KBM-7 (cell line): Measurements from ENCODE around the gene ATF7IP.
A peak's percentile ranks its signal among the peaks of the same experiment; 100 is the strongest.

ENCODE experiments used
- DNase-seq: peaks from one replicate; pipeline ENCODE4 v3.0.0-alpha.2; 2015
- in situ Hi-C: fragments of 300-500 bp; cut with MboI; formaldehyde crosslinking; loops from 2 replicates; pipeline ENCODE4 v1.14.3; 2020; ENCODE audit warnings: low sequenced_read_pairs, low pct_unique_long_range_greater_than_20kb, mixed read lengths

The ATF7IP gene

GRCh38 chr12:14454098-14454907 is 88.8 kb downstream of the ATF7IP start:
- peak; percentile 81 for DNase-seq
- in situ Hi-C loops = loop anchor here (25.0 kb wide), 1 partner anchor 217 kb away; no protein-coding TSS in a partner anchor

DNA sequence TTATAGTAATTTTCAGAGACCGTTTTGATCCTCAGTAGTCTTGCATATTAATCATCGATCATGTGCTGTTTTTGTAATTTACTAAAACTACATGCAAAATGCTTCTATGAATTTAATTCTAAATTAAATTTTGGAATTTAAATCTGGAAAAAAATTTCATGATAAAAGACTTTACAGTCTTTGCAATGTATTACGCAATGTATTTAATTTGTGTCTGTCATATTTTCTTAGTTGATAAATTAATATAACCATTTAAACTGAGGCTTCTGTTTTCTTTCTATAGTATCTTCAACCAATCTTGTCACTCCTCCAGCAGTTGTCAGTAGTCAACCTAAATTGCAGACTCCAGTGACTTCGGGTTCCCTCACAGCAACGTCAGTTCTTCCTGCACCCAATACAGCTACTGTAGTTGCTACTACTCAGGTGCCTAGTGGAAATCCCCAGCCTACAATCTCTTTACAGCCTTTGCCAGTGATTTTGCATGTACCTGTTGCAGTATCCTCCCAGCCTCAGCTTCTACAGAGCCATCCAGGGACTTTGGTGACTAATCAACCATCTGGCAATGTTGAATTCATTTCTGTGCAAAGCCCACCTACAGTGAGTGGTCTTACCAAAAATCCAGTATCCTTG is 94.8 kb downstream of the ATF7IP start:
- DNase-seq = no peak
- in situ Hi-C loops = loop anchor here (25.0 kb wide), 1 partner anchor 223 kb away; no protein-coding TSS in a partner anchor

- no peak for DNase-seq
- in situ Hi-C loops = loop anchor here (25.0 kb wide), 1 partner anchor 234 kb away; no protein-coding TSS in a partner anchor
These were observed 106.0 kb downstream of the ATF7IP start for GRCh38 chr12:14471497-14471896.

GRCh38 chr12:14473707-14474287 is 108.3 kb downstream of the ATF7IP start:
- peak; percentile 45 for DNase-seq
- in situ Hi-C loops = loop anchor here (25.0 kb wide), 1 partner anchor 236 kb away; no protein-coding TSS in a partner anchor

DNA sequence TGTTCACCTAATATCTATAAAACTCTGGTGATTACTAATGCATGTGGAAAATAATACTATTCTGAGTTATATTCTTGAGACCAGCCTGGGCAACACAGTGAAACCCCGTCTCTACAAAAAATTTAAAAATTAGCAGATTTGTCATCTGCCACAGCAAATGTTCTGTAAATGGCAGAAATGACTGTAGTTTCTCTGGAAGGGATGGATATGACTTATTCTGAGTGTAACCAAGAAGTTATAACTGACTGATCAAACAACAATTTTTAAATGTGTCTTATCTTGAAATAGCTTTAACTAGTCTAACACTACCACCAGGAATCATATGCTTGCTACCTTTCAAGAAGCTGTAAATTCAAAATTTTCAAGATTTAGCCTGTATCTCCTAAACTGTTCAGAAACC is 113.5 kb downstream of the ATF7IP start:
- no peak for DNase-seq
- in situ Hi-C loops = no loop called here

DNA sequence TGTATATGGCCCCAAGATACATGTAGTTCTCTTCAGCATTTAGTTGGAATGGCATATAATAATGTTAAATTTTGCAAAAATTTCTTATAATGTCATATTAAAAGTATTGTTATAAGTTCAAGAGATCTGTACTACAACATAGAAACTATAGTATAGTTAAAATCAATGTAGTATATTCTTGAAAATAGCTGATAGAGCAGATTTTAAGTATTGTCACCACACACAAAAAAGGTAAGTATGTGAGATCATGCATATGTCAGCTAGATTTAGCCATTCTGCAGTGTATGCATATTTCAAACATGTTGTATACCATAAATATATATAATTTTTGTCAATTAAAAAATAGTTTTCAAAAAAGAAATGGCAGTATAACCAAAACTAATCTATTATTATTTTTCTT is 115.7 kb downstream of the ATF7IP start:
- in situ Hi-C loops = no loop called here
- DNase-seq = no peak

- DNase-seq = no peak
- in situ Hi-C loops = no loop called here
These were observed 116.9 kb downstream of the ATF7IP start for GRCh38 chr12:14482361-14482760.

DNA sequence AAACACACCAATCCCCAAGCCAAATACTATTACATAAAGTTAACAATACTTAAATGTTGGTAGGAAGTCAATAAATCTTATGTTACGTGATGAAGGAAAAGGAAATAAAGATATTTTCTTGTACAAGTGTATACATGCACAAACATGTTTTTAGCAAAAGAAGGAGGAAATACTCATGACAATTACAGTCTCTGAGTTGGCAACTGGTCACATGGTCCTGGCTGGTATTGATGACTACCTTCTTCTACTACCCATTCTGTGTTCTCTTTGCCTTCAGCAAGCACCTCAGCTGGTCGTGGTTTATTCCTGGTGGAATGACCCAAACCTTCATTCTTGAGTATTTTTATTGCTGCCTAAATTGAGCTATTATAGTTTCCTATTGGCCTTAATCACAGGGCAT is 117.4 kb downstream of the ATF7IP start:
- DNase-seq = no peak
- in situ Hi-C loops = no loop called here

GRCh38 chr12:14495326-14495725 is 129.8 kb downstream of the ATF7IP start:
- no peak for DNase-seq
- in situ Hi-C loops = no loop called here

GRCh38 chr12:14505626-14506596 is 140.4 kb downstream of the ATF7IP start:
- peak; percentile 21 for DNase-seq
- in situ Hi-C loops = no loop called here

DNA sequence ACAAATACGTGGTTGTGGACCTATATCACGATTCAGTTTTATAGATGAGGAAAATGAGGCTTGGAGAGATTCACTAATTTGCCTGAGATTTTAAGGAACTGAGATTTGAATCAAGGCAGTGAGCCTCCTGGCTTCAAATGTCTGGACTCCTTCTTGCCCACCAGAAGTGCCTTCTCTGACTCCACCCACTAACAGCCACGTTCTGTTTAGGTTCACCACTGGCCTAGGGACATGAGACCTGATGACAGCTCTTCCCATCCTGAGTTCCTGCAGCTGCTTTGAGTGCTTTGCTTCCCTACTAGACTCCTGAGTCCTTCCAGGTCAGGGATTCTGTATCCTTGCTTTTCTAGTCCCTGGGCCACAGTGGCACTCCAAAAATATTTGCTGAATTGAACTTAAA is 145.1 kb downstream of the ATF7IP start:
- DNase-seq = no peak
- in situ Hi-C loops = no loop called here

DNA sequence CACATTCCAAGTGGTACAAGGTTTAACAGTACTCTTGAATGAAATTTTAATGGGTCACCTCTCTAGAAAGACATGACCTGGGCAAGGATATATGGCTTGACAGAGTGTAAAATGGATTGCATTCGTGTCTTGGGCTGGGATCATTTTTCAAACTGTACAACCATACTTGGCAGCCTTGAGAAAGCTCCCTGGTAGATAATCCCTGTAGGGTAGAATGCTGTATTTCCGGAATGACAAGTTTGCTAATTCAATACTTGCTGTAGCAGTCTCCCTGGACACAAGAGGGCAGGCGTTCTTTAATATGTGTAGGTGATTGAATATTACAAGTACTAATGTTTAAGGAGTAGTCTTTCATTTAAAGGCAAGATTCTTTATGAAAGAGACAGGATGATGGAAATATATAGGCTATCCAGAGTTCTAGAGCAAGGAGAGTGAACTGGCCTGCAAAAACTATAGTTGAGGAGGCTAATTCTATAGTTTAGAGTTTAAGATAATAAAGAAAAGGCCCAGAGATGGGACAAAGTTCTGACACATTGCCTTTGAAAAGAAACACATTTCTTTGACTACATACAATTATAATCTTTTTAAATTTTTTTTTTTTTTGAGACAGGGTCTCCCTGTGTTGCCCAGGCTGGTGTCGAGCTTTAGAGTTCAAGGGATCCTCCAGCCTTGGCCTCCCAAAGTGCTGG is 148.8 kb downstream of the ATF7IP start:
- DNase-seq = peak; percentile 55
- in situ Hi-C loops = no loop called here

DNA sequence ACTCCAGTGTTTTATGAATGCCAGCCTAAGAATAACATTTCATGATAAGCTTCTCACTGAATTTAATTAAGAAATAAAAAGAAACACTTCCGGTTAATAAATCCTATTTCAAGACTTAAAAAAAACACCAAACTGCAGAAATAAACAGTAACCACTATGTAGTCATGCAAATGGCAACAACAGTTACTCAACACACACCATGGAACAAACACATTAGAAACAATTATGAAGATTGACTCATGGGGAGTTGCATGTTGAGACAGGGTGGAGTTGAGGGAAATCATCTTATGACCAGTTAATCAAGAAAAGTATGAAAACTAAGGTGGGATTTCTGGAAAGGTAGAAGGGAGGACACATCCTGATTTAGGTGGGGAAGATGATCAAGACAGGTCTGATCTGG is 149.5 kb downstream of the ATF7IP start:
- no peak for DNase-seq
- in situ Hi-C loops = no loop called here

DNA sequence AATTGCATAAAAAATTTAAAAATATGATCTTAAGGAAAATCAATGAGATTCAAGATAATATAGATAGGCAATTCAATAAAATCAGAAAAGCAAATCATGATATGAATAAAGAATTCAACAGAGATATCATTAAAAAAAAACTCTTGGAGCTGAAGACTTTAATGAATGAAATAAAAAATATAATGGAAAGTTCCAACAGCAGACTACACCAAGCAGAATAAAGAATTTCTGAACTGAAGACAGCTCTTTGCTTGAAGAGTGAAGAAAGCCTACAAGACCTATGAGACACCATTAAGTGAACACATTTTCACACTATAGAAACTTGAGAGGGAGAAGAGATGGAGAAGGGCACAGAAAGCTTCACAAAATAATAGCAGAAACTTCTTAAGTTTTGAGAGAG is 156.3 kb downstream of the ATF7IP start:
- DNase-seq = no peak
- in situ Hi-C loops = no loop called here

DNA sequence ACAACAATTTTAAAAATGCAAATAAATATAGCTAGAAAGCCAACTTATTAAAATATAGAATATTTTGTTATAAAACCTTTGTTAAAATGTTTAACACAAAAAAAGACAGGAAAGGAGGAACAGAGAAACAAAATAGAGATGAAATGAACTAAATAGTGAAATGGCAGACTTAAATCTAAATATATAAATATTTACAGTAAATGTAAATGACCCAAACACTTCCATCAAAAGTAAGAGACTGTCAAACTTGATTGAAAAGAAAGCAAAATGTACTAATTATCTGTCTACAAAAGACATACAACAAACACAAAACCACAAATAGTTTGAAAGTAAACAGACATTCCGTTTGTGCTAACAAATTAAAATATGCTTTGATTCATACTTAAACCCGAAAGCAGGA is 160.5 kb downstream of the ATF7IP start:
- no peak for DNase-seq
- in situ Hi-C loops = no loop called here

DNA sequence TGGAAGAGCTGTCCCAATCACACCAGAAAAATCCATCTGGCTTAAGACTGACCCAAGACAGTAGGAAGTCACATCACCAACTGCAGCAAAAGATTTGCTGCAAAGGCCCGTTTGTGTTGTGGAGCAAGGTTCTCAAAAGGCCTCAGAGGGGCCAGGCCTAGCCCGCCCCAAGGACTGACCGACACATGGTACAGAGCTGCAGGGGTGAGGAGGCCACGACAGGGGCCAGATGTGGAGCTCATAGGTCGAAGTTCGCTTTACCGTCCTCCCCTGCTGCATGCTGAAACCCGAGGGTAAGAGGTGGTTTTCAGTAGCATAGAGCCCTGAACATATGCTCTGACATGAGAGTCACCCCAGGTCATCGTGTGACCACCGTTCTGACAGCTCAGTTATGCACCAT is 166.7 kb downstream of the ATF7IP start:
- DNase-seq = no peak
- in situ Hi-C loops = no loop called here

DNA sequence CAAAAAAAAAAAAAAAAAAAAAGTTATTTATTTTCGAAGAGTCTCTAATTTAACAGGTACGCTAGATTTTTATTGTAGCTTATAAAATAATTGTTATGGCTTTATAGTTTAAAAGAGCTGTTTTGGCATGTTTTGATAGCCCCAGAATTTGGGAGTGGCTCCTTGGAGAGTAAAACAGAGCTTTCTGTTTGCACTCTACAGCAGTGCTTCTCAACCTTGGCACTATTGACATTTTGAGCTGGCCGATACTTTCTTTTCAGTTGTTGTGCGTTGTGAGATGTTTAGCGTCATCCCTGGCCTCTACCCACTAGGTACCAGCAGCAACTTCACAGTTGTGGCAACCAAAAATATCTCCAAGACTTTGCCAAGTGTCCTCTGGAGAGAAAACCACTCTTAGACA is 171.6 kb downstream of the ATF7IP start:
- in situ Hi-C loops = no loop called here

DNA sequence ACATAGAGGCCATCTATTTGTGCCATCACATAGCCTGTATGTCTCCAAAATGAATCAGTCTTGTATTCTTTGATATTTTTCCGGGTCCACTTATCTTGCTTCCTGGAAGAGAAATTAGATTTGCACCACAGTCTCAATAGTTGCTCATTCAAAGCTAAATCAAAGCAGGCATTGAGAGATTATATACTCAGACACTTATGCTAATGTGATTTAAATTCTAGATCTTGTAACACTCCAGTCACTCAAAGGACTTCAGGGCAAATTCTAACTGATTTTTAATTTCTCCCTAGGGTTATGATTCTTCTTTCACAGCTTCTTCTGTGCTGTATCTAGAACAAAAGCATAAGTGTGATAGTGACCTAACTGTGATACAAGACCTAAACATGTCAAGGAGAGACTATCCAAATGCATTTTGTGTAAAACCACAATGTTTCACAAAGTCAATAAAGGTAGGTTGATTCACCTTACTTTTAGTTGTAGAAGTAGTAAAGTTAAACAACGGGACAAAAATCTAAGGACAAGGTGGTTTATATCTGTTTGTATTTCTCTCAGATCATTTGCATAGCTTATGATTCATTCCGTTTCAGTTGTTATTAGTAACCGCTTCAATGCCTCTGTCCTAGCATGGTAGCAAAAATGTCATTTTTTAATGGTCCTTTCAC is 175.4 kb downstream of the ATF7IP start:
- in situ Hi-C loops = no loop called here
- no peak for DNase-seq

More for the DNA sequence above, 171.6 kb downstream of the ATF7IP start:
- no peak for DNase-seq
